MG63 (cell line): ENCODE data around the gene BMP2K. TPM values are rescaled to one million over a fixed set of nuclear protein-coding genes. Genes with fewer than 3 reads are reported as not detected.

ENCODE experiments used
- DNase-seq: peaks from one replicate; pipeline ENCODE4 v3.0.0-alpha.2; 2020
- H3K27me3 ChIP-seq: fragments of 250-450 bp; sonication (Bioruptor Pico); 2 replicates; pipeline ENCODE4 v1.5.1; 2020; ENCODE audit warnings: mild to moderate bottlenecking, moderate library complexity
- H3K36me3 ChIP-seq: fragments of 250-450 bp; sonication (Bioruptor Pico); 2 replicates; pipeline ENCODE4 v1.5.1; 2020; ENCODE audit warnings: mild to moderate bottlenecking, moderate library complexity
- H3K4me3 ChIP-seq: fragments of 250-450 bp; sonication (Bioruptor Pico); 2 replicates; pipeline ENCODE4 v1.5.1; 2020; ENCODE audit warnings: mild to moderate bottlenecking, moderate library complexity
- H3K9me3 ChIP-seq: fragments of 250-450 bp; sonication (Bioruptor Pico); 2 replicates; pipeline ENCODE4 v1.5.1; 2020; ENCODE audit warnings: mild to moderate bottlenecking, moderate library complexity
- total RNA-seq: library from RNA; depleted of rRNA; stranded (reverse); fragments of >200 nt; shearing (Covaris generic); gene quantifications from 2 replicates; pipeline ENCODE4 v1.2.3, GENCODE V29; 2014; ENCODE audit warnings: low replicate concordance; rRNA removed

The BMP2K gene
- 6.1 and 8.4 TPM in 2 replicates for total RNA-seq

DNA sequence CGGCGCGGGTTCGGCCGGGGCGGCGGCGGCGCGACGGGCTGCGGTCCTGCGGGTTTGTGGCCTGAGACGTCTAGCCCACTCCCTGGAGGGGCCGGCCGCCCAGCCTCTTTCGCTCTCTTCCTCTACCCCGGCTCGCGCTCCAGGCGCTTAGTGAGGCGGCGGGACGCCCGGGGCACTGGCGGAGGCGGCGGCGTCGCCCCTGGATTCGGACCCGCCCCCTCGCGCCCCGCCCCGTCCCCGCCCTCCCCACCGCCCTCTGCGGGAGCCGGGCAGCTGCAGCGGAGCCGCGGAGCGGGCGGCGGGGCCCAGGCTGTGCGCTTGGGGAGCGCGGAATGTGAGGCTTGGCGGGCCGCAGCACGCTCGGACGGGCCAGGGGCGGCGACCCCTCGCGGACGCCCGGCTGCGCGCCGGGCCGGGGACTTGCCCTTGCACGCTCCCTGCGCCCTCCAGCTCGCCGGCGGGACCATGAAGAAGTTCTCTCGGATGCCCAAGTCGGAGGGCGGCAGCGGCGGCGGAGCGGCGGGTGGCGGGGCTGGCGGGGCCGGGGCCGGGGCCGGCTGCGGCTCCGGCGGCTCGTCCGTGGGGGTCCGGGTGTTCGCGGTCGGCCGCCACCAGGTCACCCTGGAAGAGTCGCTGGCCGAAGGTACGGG lies at the start of gene BMP2K:
TSS of gene BMP2K (plus strand) at position 272 of the 650 bp plus-strand sequence. CDS start at position 466, 194 bp downstream.
- peak; percentile 77 for DNase-seq
- H3K27me3 ChIP-seq: no peaks in the 10 kb centered on the region
- peak within 1 kb of the TSS; percentile 87 for H3K4me3 ChIP-seq
- no peaks in the 10 kb centered on the region for H3K36me3 ChIP-seq
- H3K9me3 ChIP-seq: no peaks in the 10 kb centered on the region

DNA sequence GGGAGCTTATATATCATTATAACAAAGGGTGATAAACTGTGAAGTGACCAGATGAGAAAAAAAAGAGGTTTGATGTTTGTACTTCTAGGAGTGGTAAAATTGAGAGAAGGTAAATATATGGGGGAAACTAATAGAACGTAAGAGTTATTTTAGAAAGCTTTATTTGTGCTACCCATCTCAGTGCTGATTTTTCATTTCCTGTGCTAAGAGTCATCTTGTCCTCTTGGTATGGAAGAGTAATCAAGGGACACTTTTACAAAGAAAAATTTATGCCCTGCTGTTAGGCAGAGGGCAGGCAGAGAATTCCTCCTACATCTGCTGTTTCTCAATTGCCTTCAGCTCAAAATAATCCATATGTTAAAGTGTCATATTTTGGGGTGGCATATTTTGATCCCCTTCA lies 49.6 kb upstream of the BMP2K start:
- DNase-seq: no peak
- no peaks in the 10 kb centered on the region for H3K9me3 ChIP-seq
- no peak overlapping the region for H3K4me3 ChIP-seq
- no peaks in the 10 kb centered on the region for H3K36me3 ChIP-seq
- H3K27me3 ChIP-seq: no peaks in the 10 kb centered on the region

GRCh38 chr4:78732332-78733104 lies 43.6 kb upstream of the BMP2K start:
- H3K27me3 ChIP-seq: no peaks in the 10 kb centered on the region
- DNase-seq: no peak
- H3K36me3 ChIP-seq: no peaks in the 10 kb centered on the region
- no peaks in the 10 kb centered on the region for H3K9me3 ChIP-seq
- no peak overlapping the region for H3K4me3 ChIP-seq

GRCh38 chr4:78734441-78735162 lies 41.5 kb upstream of the BMP2K start:
- Histone ChIP-seq H3K9me3 (no peaks in the 10 kb centered on the region), H3K36me3 (no peaks in the 10 kb centered on the region), H3K4me3 (no peak overlapping the region), H3K27me3 (no peaks in the 10 kb centered on the region)
- DNase-seq: no peak

- H3K27me3 ChIP-seq: no peaks in the 10 kb centered on the region
- H3K9me3 ChIP-seq: no peaks in the 10 kb centered on the region
- H3K36me3 ChIP-seq: no peaks in the 10 kb centered on the region
- no peak overlapping the region for H3K4me3 ChIP-seq
- DNase-seq: no peak
These were observed 40.5 kb upstream of the BMP2K start for GRCh38 chr4:78735697-78736096.

GRCh38 chr4:78737035-78737434 lies 39.1 kb upstream of the BMP2K start:
- no peaks in the 10 kb centered on the region for H3K9me3 ChIP-seq
- H3K4me3 ChIP-seq: no peak overlapping the region
- no peaks in the 10 kb centered on the region for H3K36me3 ChIP-seq
- H3K27me3 ChIP-seq: no peaks in the 10 kb centered on the region
- DNase-seq: no peak

- Histone ChIP-seq H3K9me3 (no peaks in the 10 kb centered on the region), H3K4me3 (no peak overlapping the region), H3K27me3 (no peaks in the 10 kb centered on the region), H3K36me3 (no peaks in the 10 kb centered on the region)
- DNase-seq: no peak
These were observed 38.2 kb upstream of the BMP2K start for GRCh38 chr4:78737973-78738372.

GRCh38 chr4:78742300-78742699 lies 33.9 kb upstream of the BMP2K start:
- Histone ChIP-seq H3K27me3 (no peaks in the 10 kb centered on the region), H3K4me3 (no peak overlapping the region), H3K36me3 (no peaks in the 10 kb centered on the region), H3K9me3 (no peaks in the 10 kb centered on the region)
- no peak for DNase-seq

- Histone ChIP-seq H3K4me3 (no peak overlapping the region), H3K9me3 (no peaks in the 10 kb centered on the region), H3K27me3 (no peaks in the 10 kb centered on the region), H3K36me3 (no peaks in the 10 kb centered on the region)
- no peak for DNase-seq
These were observed 28.7 kb upstream of the BMP2K start for GRCh38 chr4:78747475-78747922.

DNA sequence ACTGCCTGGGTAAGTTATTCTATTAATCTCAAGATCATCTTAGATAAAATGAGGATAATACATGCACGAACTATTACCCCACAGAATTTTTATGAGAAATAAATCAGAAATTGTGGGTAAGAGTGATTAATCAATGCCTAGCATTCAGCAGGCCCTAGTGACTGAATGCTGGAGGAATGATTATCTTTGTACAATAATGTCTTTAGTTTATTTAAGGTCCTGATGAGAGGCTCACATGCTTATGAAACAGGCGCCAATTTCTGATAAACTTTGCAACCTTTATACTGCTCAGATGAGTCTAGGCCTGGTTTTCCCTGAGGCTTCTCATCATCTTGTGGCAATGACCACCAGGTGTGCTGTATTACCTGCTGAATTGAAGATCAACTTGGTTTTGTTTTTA lies 27.8 kb upstream of the BMP2K start:
- Histone ChIP-seq H3K27me3 (no peaks in the 10 kb centered on the region), H3K4me3 (no peak overlapping the region), H3K9me3 (no peaks in the 10 kb centered on the region), H3K36me3 (no peaks in the 10 kb centered on the region)
- no peak for DNase-seq

DNA sequence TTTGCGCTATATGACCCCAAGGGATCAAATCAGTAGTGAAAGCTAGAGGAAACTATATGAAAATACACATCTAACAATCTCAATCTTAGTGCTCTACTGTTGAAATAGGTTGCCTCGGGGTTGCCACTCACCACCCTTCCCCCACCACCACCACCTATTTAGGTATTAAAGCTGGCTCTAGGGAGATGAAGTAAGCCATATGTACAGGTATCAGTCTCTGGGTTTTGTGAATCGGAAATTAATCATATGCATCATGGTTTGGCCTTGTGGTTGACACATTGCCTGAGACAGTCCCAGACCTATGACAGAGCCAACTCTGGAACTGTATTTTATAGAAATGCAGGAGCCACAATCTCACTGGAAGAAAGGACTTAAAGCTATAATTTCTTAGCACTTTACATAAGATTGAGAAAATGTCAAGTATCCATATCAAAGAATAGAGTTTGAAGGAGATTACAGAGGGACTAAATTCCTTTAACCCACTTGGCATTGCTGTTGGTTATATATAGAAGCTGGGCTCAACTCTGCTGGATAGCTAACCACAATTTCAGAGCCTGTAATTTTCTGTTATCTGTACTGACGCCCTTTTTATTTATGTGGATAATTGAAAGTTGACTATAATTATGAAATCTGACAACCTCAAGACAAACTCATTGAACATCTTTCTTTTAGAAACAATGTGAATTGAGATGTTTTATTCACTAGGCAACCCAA lies 26.7 kb upstream of the BMP2K start:
- DNase-seq: no peak
- Histone ChIP-seq H3K27me3 (no peaks in the 10 kb centered on the region), H3K36me3 (no peaks in the 10 kb centered on the region), H3K9me3 (no peaks in the 10 kb centered on the region), H3K4me3 (no peak overlapping the region)

- no peak overlapping the region for H3K4me3 ChIP-seq
- no peak for DNase-seq
- H3K36me3 ChIP-seq: no peaks in the 10 kb centered on the region
- no peaks in the 10 kb centered on the region for H3K27me3 ChIP-seq
- H3K9me3 ChIP-seq: no peaks in the 10 kb centered on the region
These were observed 26.0 kb upstream of the BMP2K start for GRCh38 chr4:78749972-78750727.

GRCh38 chr4:78753091-78753490 lies 23.1 kb upstream of the BMP2K start:
- H3K9me3 ChIP-seq: no peaks in the 10 kb centered on the region
- DNase-seq: no peak
- no peaks in the 10 kb centered on the region for H3K27me3 ChIP-seq
- H3K4me3 ChIP-seq: no peak overlapping the region
- H3K36me3 ChIP-seq: no peaks in the 10 kb centered on the region

GRCh38 chr4:78754872-78755271 lies 21.3 kb upstream of the BMP2K start:
- Histone ChIP-seq H3K36me3 (no peaks in the 10 kb centered on the region), H3K4me3 (no peak overlapping the region), H3K9me3 (no peaks in the 10 kb centered on the region), H3K27me3 (no peaks in the 10 kb centered on the region)
- DNase-seq: no peak

- no peak for DNase-seq
- H3K9me3 ChIP-seq: no peaks in the 10 kb centered on the region
- H3K27me3 ChIP-seq: no peaks in the 10 kb centered on the region
- no peak overlapping the region for H3K4me3 ChIP-seq
- H3K36me3 ChIP-seq: no peaks in the 10 kb centered on the region
These were observed 20.0 kb upstream of the BMP2K start for GRCh38 chr4:78756137-78756536.

- Histone ChIP-seq H3K27me3 (no peaks in the 10 kb centered on the region), H3K4me3 (no peak overlapping the region), H3K9me3 (no peaks in the 10 kb centered on the region), H3K36me3 (no peaks in the 10 kb centered on the region)
- DNase-seq: no peak
These were observed 19.4 kb upstream of the BMP2K start for GRCh38 chr4:78756776-78757175.
